Measurements from ENCODE around the gene ANO1. TPM values are rescaled to one million over a fixed set of nuclear protein-coding genes. Genes with fewer than 3 reads are reported as not detected.

The ANO1 gene
- total RNA-seq, 4 donors from 2014 or later, result 1.7 to 13.9 (median 5.3) TPM

- TF ChIP-seq, protein P1, sequence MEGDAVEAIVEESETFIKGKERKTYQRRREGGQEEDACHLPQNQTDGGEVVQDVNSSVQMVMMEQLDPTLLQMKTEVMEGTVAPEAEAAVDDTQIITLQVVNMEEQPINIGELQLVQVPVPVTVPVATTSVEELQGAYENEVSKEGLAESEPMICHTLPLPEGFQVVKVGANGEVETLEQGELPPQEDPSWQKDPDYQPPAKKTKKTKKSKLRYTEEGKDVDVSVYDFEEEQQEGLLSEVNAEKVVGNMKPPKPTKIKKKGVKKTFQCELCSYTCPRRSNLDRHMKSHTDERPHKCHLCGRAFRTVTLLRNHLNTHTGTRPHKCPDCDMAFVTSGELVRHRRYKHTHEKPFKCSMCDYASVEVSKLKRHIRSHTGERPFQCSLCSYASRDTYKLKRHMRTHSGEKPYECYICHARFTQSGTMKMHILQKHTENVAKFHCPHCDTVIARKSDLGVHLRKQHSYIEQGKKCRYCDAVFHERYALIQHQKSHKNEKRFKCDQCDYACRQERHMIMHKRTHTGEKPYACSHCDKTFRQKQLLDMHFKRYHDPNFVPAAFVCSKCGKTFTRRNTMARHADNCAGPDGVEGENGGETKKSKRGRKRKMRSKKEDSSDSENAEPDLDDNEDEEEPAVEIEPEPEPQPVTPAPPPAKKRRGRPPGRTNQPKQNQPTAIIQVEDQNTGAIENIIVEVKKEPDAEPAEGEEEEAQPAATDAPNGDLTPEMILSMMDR (IDR thresholded peaks at IDR 0.05), result no peak
- DNase-seq (ENCODE audit: low spot score), result no peak
- no peak for ATAC-seq (ENCODE audit: low FRiP score)
These were observed 96.6 kb downstream of the ANO1 start for GRCh38 chr11:70174547-70175235.

DNA sequence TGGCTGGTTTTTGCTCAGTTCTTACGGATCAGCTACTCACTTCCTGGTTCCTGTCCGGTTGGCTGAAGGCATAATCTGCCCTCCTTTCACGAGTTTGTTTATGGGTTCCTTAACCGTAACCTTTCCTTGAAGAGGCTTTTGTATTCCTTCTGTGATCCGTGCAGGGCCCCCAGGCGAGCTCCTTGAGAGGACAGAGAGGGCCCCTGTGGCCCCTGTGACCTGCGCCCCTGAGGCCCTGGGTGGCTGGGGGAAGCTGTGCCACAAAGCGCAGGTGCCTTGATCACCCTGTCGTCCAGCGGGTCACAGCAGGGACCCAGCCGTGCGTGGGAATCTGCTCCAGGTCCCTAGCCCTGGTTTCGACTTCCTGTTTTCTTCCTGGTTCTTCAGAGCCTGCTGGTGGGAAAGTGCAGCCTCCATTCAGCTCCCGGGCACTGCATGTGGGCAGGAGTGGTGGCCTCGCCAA, 97.2 kb downstream of the ANO1 start:
- DNase-seq (ENCODE audit: low spot score), result no peak
- TF ChIP-seq, protein P1 (IDR thresholded peaks at IDR 0.05), result no peak
- no peak for ATAC-seq (ENCODE audit: low FRiP score)

- DNase-seq (ENCODE audit: low spot score), result no peak
- TF ChIP-seq, protein P1 (IDR thresholded peaks at IDR 0.05), result no peak
- ATAC-seq (ENCODE audit: low FRiP score), result no peak
These were observed 99.0 kb downstream of the ANO1 start for GRCh38 chr11:70176940-70177689.

DNA sequence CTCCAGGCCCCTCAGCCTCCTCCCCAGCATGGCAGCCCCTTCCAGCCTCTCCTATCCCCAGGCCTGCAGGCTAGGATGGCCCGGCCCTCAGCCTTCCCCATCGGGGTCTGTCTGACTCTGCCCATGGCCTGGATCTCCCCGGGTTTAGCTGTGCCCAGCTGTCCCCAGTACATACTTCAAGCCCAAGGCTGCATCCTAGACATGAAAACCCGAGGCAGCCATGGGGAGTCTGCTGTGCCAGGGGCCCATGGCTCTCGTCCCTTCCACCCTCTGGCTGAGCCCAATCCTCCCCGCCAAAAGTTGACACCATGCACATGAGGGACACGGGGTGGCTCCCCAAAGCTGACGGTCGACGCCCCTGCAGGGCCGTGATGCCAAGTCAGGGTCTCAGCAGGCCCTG, 102.8 kb downstream of the ANO1 start:
- no peak for DNase-seq (ENCODE audit: low spot score)
- TF ChIP-seq, protein P1 (IDR thresholded peaks at IDR 0.05), result no peak
- ATAC-seq (ENCODE audit: low FRiP score), result no peak

GRCh38 chr11:70182266-70182665, 104.1 kb downstream of the ANO1 start:
- no peak for ATAC-seq (ENCODE audit: low FRiP score)
- DNase-seq (ENCODE audit: low spot score), result no peak
- TF ChIP-seq, protein P1 (IDR thresholded peaks at IDR 0.05), result no peak

DNA sequence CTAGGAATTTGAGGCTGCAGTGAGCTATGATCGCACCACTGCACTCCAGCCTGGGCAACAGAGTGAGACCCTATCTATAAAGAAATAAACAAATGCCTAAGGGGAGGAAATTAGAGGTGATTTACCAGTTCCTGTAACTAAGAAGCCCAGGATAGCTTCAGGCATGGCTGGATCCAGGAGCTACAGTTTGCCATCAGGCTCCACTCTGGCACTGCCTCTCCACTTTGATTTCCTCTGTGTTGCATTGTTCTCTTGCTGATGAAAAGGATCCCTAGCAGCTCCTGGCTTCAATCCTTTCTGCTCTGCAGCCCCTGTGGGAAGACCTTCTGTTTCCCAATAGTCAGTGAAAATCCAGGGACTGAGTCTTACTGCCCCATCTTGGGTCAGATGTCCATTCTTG, 104.9 kb downstream of the ANO1 start:
- DNase-seq (ENCODE audit: low spot score), result no peak
- TF ChIP-seq, protein P1 (IDR thresholded peaks at IDR 0.05), result no peak
- no peak for ATAC-seq (ENCODE audit: low FRiP score)
